Measurements from ENCODE around the gene DNAAF1.
"Not testable (repeated sequence)": the region's sequence is repeated elsewhere in the genome, so short reads cannot be mapped to it uniquely, and the experiment has no call there.

Gene DNAAF1

GRCh38 chr16:84144859-84145639 is at the start of gene DNAAF1, which contains the start of gene HSDL1:
Gene DNAAF1, plus strand, starts transcription at chr16:84145308. Its CDS starts 133 bp downstream, at chr16:84145441.
Gene HSDL1, minus strand, starts transcription at chr16:84145177. Its CDS starts 13,856 bp downstream, at chr16:84131321.
- H3K4me3 ChIP-seq (ENCODE audit: low read depth, low read length), result peak within 1 kb of the TSS; percentile 56

- H3K4me3 ChIP-seq (ENCODE audit: low read depth, low read length), result no peak overlapping the region
Observed at GRCh38 chr16:84095466-84095865, 49.6 kb upstream of the DNAAF1 start.

DNA sequence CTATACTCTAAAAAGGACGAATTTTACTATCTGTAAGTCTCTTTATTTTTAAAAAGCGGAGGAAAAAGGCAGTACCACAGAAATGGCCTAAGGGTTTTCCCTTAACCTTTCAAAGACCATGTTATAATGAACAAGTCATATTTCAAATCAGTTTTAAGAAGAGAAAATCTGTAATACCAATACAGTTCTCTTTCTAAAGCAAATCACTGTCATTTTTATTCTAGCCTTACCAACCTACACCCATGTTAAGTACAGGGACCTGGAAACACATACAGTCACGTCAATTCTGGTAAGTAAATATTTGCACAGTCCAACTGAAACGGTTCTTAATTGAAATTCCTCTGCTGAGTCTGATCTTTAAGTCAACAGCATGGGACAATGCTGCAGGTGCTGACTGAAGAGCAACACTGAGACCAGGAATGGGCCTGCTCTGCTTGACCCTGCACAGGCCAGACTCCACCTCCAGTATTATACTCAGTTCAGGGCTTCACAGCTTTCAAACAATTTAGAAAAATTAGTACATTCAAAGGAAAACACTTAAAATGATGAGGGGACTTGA is 48.6 kb upstream of the DNAAF1 start:
- H3K4me3 ChIP-seq (ENCODE audit: low read depth, low read length), result no peak overlapping the region

- no peak overlapping the region for H3K4me3 ChIP-seq (ENCODE audit: low read depth, low read length)
Observed at GRCh38 chr16:84098939-84099338, 46.2 kb upstream of the DNAAF1 start.

- H3K4me3 ChIP-seq (ENCODE audit: low read depth, low read length), result no peak overlapping the region
Observed at GRCh38 chr16:84103678-84104077, 41.4 kb upstream of the DNAAF1 start.

DNA sequence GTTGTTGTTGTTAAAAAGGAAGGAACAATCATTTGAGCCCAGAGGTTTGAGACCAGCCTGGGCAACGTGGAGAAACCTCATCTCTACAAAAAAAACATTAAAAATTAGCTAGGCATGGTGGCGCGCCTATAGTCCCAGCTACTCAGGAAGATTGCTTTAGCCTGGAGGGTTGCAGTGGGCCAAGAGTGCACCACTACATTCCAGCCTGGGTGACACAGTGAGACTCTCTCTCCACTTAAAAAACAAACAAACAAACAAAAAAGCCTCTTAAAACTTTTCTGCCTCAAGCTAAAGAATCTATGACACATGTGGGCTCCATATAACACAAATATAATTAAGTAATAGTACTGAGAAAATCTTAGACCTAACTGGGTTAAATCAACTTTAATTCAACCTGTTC is 40.9 kb upstream of the DNAAF1 start:
- H3K4me3 ChIP-seq (ENCODE audit: low read depth, low read length), result no peak overlapping the region

DNA sequence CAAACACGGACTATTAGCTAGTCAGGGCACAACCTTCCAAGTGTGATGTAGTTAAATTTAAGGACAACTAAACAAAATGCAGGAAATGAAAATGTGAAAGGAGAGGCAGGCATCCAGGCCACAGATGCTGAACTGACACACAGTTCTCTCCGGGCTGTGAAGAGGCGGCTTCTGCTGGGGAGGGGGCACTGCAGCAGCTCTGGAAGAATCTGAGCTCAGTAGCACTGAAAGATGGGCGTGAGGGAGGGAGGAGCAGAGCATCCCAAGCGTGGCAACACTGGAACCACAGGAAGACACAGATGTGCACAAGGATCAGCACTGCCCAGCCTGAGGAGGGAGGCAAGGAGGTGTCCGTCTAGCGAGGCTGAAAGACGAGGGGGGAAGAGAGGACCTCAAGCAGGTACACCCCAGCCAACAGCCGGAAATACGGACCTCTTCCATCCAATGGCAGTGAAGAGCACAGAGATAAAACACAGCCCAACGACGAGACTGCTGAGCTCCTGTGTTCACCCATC is 39.8 kb upstream of the DNAAF1 start:
- no peak overlapping the region for H3K4me3 ChIP-seq (ENCODE audit: low read depth, low read length)

DNA sequence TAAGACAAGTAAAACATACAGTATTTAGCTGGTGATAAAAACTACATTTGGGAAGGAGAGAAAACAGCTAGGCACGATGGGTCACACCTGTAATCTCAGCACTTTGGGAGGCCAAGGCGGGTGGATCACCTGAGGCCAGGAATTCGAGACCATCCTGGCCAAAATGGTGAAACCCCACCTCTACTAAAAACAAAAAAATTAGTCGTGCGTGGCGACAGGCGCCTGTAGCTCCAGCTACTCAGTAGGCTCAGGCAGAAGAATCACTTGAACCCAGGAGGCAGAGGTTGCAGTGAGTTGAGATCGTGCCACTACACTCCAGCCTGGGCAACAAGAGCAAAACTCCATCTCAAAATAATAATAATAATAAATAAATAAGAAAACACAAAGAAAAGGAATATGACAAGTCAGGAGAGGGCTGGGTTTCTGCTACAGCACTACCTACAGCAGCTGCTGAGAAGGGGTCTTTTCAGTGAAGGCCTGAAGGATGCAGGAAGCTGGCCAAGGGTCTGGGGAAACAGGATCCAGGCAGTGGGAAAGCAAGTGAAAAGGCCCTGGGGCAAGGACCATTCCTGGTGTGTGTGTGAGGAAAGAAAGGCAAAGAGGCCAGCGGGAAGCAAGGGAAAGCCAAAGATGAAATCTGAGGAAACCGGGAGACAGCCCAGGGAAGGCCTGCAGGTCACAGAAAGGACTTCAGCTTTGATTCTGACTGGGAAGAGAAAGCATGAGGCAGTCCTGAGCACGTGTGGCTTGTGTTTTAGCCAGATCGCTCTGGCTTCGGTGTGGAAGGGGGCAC is 39.0 kb upstream of the DNAAF1 start:
- H3K4me3 ChIP-seq (ENCODE audit: low read depth, low read length), result no peak overlapping the region

- H3K4me3 ChIP-seq (ENCODE audit: low read depth, low read length), result no peak overlapping the region
Observed at GRCh38 chr16:84107921-84108320, 37.2 kb upstream of the DNAAF1 start.

DNA sequence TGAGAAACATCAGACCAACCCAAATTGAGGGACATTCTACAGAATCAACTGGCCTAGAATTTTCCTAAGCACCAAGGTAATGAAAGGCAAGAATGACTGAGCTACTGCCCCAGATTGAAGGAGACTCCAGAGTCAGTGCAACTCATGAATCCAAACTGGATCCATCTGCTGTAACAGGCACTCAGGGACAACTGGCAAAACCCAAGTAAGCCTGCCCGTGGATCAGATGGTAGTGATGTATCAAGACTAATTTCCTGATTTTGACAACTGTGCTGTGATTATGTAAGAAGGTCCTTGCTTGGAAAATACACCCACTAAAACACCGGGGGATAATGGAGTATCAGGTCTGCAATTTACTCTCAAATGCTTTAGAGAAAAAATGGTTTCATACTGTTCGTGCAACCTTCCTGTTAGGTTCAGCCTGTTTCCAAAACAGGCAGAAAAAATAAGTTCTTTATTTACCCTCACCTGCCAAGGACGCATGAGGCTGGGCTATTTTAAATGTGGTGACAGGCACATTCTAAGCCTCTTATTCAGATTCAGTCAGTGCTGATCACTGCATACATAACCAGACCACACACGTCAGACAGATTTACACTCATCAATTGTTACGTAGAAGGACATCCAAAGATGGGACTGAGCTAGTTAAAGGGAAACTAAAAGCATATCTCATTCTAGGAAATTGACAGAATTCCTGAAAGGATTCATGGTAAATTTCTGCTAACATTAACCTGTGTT is 35.3 kb upstream of the DNAAF1 start:
- H3K4me3 ChIP-seq (ENCODE audit: low read depth, low read length), result no peak overlapping the region

DNA sequence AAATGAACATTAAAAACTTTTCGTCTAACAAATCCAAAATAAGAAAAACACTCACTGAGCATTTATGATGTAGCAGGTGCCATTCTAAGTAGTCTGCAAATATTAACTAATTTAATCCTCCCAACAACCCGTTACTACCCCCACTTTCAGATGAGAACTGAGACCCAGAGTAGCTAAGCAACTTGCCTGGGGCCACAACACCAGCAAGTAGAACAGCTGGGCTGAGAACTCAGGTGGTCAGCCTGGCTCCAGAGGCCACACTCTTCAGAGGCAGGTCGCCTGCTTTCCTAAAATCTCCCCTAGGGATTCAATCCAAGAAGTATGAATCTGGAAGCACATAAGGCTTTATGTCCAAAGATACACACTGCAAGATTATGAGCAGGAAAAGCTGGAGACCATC is 34.6 kb upstream of the DNAAF1 start:
- H3K4me3 ChIP-seq (ENCODE audit: low read depth, low read length), result no peak overlapping the region

DNA sequence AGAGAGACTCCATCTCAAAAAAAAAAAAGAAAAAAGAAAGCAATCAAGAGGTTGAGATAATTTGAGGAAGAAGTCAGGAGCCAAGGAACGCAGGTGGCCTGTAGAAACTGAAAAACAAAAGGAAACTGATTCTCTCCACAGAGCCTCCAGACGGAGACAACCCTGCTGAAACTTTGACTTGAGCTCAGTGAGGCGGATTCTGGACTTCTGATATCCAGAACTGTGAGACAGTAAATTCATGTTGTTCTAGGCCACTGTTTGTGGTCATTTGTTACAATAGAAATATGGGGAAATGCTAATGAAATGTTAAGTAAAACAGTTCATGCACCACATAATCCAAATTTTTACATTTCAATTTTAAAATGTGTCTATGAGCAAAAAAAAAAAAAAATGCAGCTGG is 33.6 kb upstream of the DNAAF1 start:
- H3K4me3 ChIP-seq (ENCODE audit: low read depth, low read length), result no peak overlapping the region

GRCh38 chr16:84111949-84112348 is 33.2 kb upstream of the DNAAF1 start:
- not testable (repeated sequence) for H3K4me3 ChIP-seq (ENCODE audit: low read depth, low read length)

DNA sequence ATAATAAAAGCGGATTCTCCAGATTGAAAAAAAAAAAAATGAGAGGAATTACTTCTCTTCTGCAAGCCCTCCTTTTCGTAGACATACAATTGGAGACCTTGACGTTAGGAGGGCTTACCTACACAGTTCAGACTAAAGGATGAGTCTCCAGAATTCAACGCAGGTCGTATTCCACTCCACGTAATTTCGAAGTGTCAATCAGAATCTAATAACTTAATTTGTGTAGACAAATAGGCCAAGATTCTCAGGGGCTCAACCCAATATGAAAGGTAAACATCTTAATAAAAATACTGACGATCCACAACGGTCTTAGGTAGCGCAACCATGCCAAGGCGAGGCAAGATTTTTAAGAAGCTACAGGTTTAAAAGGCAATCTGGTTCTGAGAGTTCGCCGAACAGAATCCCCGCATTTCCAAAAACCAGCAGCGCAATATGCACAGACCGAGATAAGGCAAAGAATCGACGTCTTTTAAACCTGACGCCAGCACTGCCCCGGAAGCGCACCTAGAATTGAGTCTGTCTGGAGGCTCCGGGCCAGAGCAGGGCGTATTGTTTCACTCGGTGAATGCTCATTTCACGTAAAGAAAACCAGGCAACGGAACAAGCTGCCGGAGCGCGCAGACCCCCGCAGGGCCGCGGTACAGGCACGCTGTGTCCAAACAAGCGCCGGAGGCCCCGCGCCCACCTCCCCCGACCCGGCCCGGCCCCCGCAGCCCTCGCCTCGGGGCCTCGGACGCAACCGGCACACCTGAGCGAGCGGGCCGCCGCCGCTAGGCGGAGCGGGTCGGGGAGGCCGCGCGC is 29.0 kb upstream of the DNAAF1 start:
- H3K4me3 ChIP-seq (ENCODE audit: low read depth, low read length), result peak overlapping the region; percentile 95

DNA sequence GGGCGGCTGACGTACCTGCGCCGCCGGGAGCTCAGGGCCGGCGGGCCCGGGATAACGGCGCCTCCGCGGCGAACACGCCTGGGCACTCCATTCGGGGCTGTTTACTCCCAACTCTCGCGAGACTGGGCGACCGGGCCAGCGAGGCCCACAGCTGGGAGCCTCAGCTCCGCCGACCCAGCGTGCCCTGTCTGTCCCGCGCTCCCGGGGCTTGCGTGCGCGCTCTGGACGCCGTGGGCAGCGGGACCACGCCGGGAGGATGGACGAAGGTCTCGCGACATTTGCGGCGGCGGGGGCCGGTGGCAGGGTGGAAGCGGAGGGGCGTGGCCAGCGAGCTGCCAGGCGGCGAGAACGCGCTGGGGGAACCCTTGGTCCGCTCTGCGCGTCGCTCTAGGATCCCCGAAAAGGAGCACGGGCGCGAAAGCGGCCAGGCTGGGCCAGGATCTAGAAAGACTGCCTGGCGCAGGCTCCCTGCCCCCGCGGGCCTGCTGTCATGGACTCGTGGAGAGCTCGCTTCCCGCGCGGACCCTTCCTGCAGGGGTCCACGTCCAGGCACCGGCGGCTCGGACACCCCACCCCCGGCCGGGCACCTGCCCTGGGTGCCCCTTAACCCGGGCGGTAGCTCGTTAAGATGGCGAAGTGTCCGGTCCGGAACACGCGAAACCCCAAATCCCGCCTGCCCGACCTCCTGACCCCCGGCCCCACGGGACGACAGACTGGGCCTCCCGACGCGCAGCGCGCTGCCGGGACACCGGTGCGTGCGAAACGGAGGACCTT is 28.2 kb upstream of the DNAAF1 start, which contains the start of gene MBTPS1:
Gene MBTPS1, minus strand, starts transcription at position 223 of the 774 bp plus-strand sequence. CDS start 15,159 bp downstream, outside the sequence.
- H3K4me3 ChIP-seq (ENCODE audit: low read depth, low read length), result peak within 1 kb of the TSS; percentile 95

DNA sequence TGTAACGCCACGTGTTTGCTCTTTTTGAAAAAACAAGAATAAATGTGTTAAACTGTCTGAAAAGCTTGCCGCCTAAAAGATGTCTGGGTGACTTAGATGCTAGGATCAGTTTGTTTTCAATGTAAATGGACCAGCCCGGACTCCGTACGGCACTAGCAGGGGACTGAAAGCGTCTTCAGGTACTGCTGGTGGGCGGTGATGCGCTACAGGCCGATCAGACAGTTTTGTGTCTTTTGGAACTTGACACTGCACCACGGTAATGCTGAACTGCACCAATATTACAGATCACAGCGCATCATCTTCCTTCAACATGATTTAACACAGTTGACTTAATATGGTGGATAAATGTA is 27.6 kb upstream of the DNAAF1 start:
- peak overlapping the region; percentile 95 for H3K4me3 ChIP-seq (ENCODE audit: low read depth, low read length)

DNA sequence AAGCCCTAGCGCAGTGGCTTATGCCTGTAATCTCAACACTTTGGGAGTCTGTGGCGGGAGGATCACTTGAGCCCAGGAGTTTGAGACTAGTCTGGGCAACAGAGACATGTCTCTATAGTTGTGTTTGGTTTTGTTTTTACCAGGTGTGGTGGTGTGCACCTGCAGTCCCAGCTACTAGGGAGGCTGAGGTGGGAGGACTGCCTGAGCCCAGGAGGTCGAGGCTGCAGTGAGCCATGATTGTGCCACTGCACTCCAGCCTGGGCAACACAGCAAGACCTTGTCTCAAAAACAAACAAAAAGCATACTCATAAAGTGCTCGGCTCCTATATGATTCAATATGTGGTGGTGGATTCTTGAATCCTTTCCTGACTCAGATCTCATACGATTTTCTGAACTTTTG is 26.8 kb upstream of the DNAAF1 start:
- H3K4me3 ChIP-seq (ENCODE audit: low read depth, low read length), result not testable (repeated sequence)

GRCh38 chr16:84119368-84119767 is 25.7 kb upstream of the DNAAF1 start:
- no peak overlapping the region for H3K4me3 ChIP-seq (ENCODE audit: low read depth, low read length)

- no peak overlapping the region for H3K4me3 ChIP-seq (ENCODE audit: low read depth, low read length)
Observed at GRCh38 chr16:84120023-84120422, 25.1 kb upstream of the DNAAF1 start.

All from iPS-11a (cell line).